Body of pancreas (tissue), 4 donors: ENCODE measurements around the gene MAP3K20. TPM values are rescaled to one million over a fixed set of nuclear protein-coding genes. Genes with fewer than 3 reads are reported as not detected.

ENCODE experiments used
- ATAC-seq: fragments of 150-250 bp; one replicate; pipeline ENCODE4 v1.9.1; 2016
- DNase-seq, 4 donors: peaks; one replicate each; pipeline ENCODE4 v3.0.0-alpha.2; 2019
- H3K27ac ChIP-seq, 4 donors: fragments of 200-600 bp; sonication (generic); 1 replicate in 3 of 4; 2 replicates in 1 of 4; pipeline versions ENCODE4 v1.5.1 to v1.6.1; 2016 to 2019; ENCODE audit warnings: mild to moderate bottlenecking in 1 of 4, mixed read lengths in 1 of 4, moderate library complexity in 1 of 4
- H3K27me3 ChIP-seq, 2 donors: fragments of 200-600 bp; sonication (generic); one replicate each; pipeline ENCODE4 v1.6.0; 2016; ENCODE audit warnings: mild to moderate bottlenecking in 1 of 2
- H3K36me3 ChIP-seq, 2 donors: fragments of 200-600 bp; sonication (generic); replicated peaks in 1 of 2; 2 replicates each; pipeline ENCODE4 v1.5.1; 2016; ENCODE audit warnings: low read depth in 2 of 2; ENCODE audit not compliant: insufficient read depth in 1 of 2
- H3K4me1 ChIP-seq: fragments of 200-600 bp; sonication (generic); one replicate; pipeline ENCODE4 v1.6.0; 2016
- H3K4me3 ChIP-seq, 2 donors: fragments of 200-600 bp; sonication (generic); 1 replicate in 1 of 2; 2 replicates in 1 of 2; pipeline ENCODE4 v1.5.1; 2016 to 2019
- H3K9me3 ChIP-seq, 3 donors: fragments of 200-600 bp; sonication (generic); 1 replicate in 2 of 3; 2 replicates in 1 of 3; pipeline ENCODE4 v1.5.1; 2016
- POLR2A ChIP-seq, 3 donors: fragments of 450-650 bp; IDR thresholded peaks; one replicate each; pipeline ENCODE4 v1.6.1; 2016; ENCODE audit warnings: antibody characterized with exemption in 3 of 3, mild to moderate bottlenecking in 2 of 3
- WGBS, 2 donors: methylation state at CpG; one replicate each; pipeline ENCODE4 v1.1.5; 2017; 5-methylcytosine and 5-hydroxymethylcytosine counted together
- intact Hi-C: fragments of 100-400 bp; cut with DNase I; formaldehyde crosslinking; loops from one replicate; pipeline ENCODE4 v1.15.1; 2023
- total RNA-seq, 2 donors: library from RNA; depleted of rRNA; stranded (reverse); fragments of >200 nt; gene quantifications; one replicate each; pipeline ENCODE4 v1.1.0, GENCODE V29; 2016
- TF ChIP-seq, protein P1 (sequence below), 7 experiments: fragments of 450-650 bp in 4 of 7; fragments of 200-600 bp in 3 of 7; sonication (generic) in 3 of 7; IDR thresholded peaks; one replicate each; pipeline ENCODE4 v1.5.1; 2016 to 2019; ENCODE audit warnings: antibody characterized with exemption in 7 of 7

MAP3K20 gene
- total RNA-seq, 2 donors from 2014 or later, result 11.5 to 18.7 TPM

DNA sequence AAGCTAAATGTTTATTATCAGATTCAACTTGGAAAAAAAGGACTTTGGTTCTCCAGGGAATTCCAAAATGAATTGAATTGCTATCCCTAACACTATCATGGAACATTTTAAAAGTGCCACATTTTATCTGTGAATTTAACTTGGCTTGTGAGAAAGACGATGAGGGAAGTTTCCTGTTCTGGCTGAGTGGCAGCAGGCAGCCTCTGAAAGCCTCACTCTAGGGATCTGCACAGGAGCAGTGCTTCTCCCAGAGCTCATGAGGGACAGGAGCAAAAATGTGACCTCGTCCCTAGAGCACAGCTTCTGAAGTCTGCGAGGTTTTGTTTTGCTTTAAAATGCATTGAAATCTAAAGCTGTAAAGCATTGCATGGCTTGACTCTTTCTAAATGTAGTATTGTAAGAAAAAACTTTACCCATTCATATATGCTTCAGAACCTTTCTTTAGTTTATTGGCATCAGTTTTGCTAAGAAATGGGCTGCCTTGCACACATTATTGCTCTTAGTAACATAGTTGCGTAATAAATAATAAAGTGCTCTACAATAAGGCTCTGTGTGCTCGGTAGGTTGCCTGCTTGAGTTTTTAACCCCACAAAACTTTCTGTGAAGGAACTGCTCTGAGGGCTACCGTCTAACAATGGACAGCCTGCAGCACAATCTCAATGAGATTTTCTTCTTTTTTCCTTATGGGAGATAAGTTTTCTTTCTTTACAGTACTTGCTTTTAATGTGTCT, 142.8 kb downstream of the MAP3K20 start:
- Histone ChIP-seq H3K4me1 (peaks cover 30% of the 10 kb centered on the region), H3K36me3 (no peaks in the 10 kb centered on the region), H3K27me3 (no peaks in the 10 kb centered on the region), H3K9me3 (no peaks in the 10 kb centered on the region), H3K27ac (peak overlapping the region in 1 of 4 donors; percentile 33), H3K4me3 (no peak overlapping the region)
- peak; percentile 48 for ATAC-seq
- 12 to 19% methylated on average over 6 of the region's 6 CpGs for WGBS, 2 donors
- TF ChIP-seq POLR2A (IDR thresholded peaks at IDR 0.05), result no peak
- TF ChIP-seq, protein P1, sequence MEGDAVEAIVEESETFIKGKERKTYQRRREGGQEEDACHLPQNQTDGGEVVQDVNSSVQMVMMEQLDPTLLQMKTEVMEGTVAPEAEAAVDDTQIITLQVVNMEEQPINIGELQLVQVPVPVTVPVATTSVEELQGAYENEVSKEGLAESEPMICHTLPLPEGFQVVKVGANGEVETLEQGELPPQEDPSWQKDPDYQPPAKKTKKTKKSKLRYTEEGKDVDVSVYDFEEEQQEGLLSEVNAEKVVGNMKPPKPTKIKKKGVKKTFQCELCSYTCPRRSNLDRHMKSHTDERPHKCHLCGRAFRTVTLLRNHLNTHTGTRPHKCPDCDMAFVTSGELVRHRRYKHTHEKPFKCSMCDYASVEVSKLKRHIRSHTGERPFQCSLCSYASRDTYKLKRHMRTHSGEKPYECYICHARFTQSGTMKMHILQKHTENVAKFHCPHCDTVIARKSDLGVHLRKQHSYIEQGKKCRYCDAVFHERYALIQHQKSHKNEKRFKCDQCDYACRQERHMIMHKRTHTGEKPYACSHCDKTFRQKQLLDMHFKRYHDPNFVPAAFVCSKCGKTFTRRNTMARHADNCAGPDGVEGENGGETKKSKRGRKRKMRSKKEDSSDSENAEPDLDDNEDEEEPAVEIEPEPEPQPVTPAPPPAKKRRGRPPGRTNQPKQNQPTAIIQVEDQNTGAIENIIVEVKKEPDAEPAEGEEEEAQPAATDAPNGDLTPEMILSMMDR (IDR thresholded peaks at IDR 0.05), result no peak
- DNase-seq, result no peak
- intact Hi-C loops, result no loop called here

DNA sequence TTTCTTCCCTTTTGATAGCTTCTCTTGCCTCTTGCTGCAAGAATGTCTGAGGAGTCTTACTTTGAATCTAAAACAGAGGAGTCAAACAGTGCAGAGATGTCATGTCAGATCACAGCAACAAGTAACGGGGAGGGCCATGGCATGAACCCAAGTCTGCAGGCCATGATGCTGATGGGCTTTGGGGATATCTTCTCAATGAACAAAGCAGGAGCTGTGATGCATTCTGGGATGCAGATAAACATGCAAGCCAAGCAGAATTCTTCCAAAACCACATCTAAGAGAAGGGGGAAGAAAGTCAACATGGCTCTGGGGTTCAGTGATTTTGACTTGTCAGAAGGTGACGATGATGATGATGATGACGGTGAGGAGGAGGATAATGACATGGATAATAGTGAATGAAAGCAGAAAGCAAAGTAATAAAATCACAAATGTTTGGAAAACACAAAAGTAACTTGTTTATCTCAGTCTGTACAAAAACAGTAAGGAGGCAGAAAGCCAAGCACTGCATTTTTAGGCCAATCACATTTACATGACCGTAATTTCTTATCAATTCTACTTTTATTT, 145.6 kb downstream of the MAP3K20 start:
- DNase-seq, result no peak
- no peaks in the 10 kb centered on the region for H3K36me3 ChIP-seq
- no peak overlapping the region for H3K27ac ChIP-seq
- H3K27me3 ChIP-seq, result no peaks in the 10 kb centered on the region
- H3K4me3 ChIP-seq, result no peak overlapping the region
- TF ChIP-seq, protein P1 (IDR thresholded peaks at IDR 0.05), result no peak
- TF ChIP-seq POLR2A (IDR thresholded peaks at IDR 0.05), result no peak
- 77 to 91% methylated on average over 4 of the region's 4 CpGs for WGBS, 2 donors
- no peaks in the 10 kb centered on the region for H3K9me3 ChIP-seq
- H3K4me1 ChIP-seq, result peaks cover 38% of the 10 kb centered on the region
- intact Hi-C loops, result no loop called here
- no peak for ATAC-seq

DNA sequence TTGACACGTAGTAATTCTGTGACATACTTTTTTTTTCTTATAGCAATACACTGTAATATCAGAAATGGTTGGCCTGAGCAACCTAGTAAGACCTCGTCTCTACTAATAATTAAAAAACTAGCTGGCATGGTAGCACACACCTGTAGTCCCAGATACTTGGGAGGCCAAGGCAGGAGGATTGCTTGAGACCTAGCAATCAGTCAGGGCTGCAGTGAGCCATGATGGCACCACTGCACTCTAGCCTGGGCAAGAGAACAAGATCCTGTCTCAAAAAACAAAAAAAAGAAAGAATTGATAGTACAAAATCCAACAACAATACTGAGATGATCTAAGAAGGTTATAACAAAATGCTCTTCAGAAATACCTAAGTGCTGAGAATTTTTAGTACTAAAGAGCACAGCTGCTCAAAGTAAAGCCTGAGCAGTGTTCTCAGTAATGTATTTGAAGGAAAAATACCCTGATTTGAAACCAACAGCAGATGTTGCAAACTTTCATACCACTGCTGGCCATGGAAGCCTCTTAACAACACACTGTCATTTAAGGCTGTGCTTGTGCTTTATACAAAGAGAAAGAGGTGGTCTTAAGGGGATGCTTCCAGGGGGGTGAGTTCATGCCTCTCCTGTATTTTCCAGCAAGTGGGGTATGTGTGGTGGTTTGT, 146.4 kb downstream of the MAP3K20 start:
- 55 to 78% methylated on average over 2 of the region's 2 CpGs for WGBS, 2 donors
- Histone ChIP-seq H3K36me3 (no peaks in the 10 kb centered on the region), H3K27me3 (no peaks in the 10 kb centered on the region), H3K4me3 (no peak overlapping the region), H3K27ac (no peak overlapping the region), H3K4me1 (peaks cover 46% of the 10 kb centered on the region), H3K9me3 (no peaks in the 10 kb centered on the region)
- ATAC-seq (no peak), DNase-seq (no peak)
- intact Hi-C loops, result no loop called here
- no peak for TF ChIP-seq POLR2A (IDR thresholded peaks at IDR 0.05)
- TF ChIP-seq, protein P1 (IDR thresholded peaks at IDR 0.05), result no peak

DNA sequence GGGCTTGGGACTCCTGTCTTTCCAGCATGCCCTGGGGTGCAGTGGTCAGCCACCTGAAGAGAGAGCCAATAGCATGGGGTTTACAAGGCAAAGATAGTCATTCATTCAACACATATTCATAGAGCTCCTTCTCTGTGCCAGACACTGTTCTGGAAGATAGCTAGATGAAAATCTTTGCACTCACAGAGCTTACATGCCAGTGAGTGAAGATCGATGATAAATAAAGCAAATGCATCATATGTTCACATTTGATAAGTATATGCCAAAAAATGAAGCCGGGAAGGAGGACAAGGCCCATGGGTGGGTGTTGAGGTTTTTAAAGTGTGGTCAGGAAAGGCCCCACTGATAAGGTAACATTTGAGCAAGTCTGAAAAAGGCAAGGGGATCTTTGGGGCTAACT, 148.2 kb downstream of the MAP3K20 start:
- no peak for DNase-seq
- 55 to 58% methylated on average over 2 of the region's 2 CpGs for WGBS, 2 donors
- Histone ChIP-seq H3K9me3 (no peaks in the 10 kb centered on the region), H3K4me3 (no peak overlapping the region), H3K36me3 (no peaks in the 10 kb centered on the region), H3K27ac (no peak overlapping the region), H3K4me1 (peaks cover 47% of the 10 kb centered on the region), H3K27me3 (no peaks in the 10 kb centered on the region)
- intact Hi-C loops, result no loop called here
- TF ChIP-seq POLR2A (IDR thresholded peaks at IDR 0.05), result no peak
- TF ChIP-seq, protein P1 (IDR thresholded peaks at IDR 0.05), result no peak
- no peak for ATAC-seq
